Measurements from ENCODE around the gene FDX1. TPM values are rescaled to one million over a fixed set of nuclear protein-coding genes. Genes with fewer than 3 reads are reported as not detected.

FDX1 gene
- total RNA-seq, 2 experiments from 2014 or later = 9.8 to 11.2 TPM

GRCh38 chr11:110433393-110434333 lies 3.9 kb downstream of the FDX1 start:
- DNase-seq = no peak
- Mint-ChIP-seq H3K36me3 (peaks cover 11% of the 10 kb centered on the region), H3K27ac (no peak overlapping the region), H3K4me3 (no peak overlapping the region), H3K4me1 (ENCODE audit: low read depth) (peaks cover 54% of the 10 kb centered on the region), H3K9me3 (no peaks in the 10 kb centered on the region), H3K27me3 (no peaks in the 10 kb centered on the region)
- intact Hi-C loops (cut with micrococcal nuclease) = loop anchor here (1.0 to 5.0 kb wide), 6 partner anchors 60 to 1701 kb away; partner anchors contain the start of gene ZC3H12C
- ChIA-PET CTCF (interaction anchor here (0.6 to 3.3 kb wide), 18 partner anchors 8 to 797 kb away, joined by 3 to 66 read pairs (median 6); partner anchors contain the start of gene RDX), POLR2A (interaction anchor here (1.2 kb wide), 1 partner anchor 22 kb away, joined by 4 read pairs; no protein-coding TSS in a partner anchor)

GRCh38 chr11:110434952-110435779 lies 5.4 kb downstream of the FDX1 start:
- Mint-ChIP-seq H3K4me3 (no peak overlapping the region), H3K4me1 (ENCODE audit: low read depth) (peaks cover 51% of the 10 kb centered on the region), H3K9me3 (no peaks in the 10 kb centered on the region), H3K27me3 (no peaks in the 10 kb centered on the region), H3K36me3 (peaks cover 21% of the 10 kb centered on the region), H3K27ac (no peak overlapping the region)
- ChIA-PET CTCF (interaction anchor here (0.6 to 2.4 kb wide), 17 partner anchors 9 to 800 kb away, joined by 3 to 26 read pairs (median 4); no protein-coding TSS in a partner anchor), POLR2A (interaction anchor here (0.9 to 1.1 kb wide), 2 partner anchors 138 to 357 kb away, joined by 3 to 5 read pairs; no protein-coding TSS in a partner anchor)
- peak; percentile 28 for DNase-seq
- intact Hi-C loops (cut with micrococcal nuclease) = loop anchor here (5.0 kb wide), 2 partner anchors 343 to 1703 kb away; partner anchors contain the start of gene ZC3H12C

- H3K4me3 Mint-ChIP-seq = no peak overlapping the region
- H3K27me3 Mint-ChIP-seq = no peaks in the 10 kb centered on the region
- H3K27ac Mint-ChIP-seq = no peak overlapping the region
- DNase-seq = no peak
- H3K4me1 Mint-ChIP-seq (ENCODE audit: low read depth) = peaks cover 51% of the 10 kb centered on the region
- CTCF ChIA-PET = interaction anchor here (0.7 to 2.4 kb wide), 11 partner anchors 10 to 799 kb away, joined by 3 to 26 read pairs (median 6); no protein-coding TSS in a partner anchor
- intact Hi-C loops (cut with micrococcal nuclease) = loop anchor here (2.0 kb wide), 1 partner anchor 19 kb away; no protein-coding TSS in a partner anchor
- peaks cover 29% of the 10 kb centered on the region for H3K36me3 Mint-ChIP-seq
- H3K9me3 Mint-ChIP-seq = no peaks in the 10 kb centered on the region
- POLR2A ChIA-PET = interaction anchor here (0.9 to 1.1 kb wide), 2 partner anchors 139 to 358 kb away, joined by 3 to 5 read pairs; no protein-coding TSS in a partner anchor
Observed at GRCh38 chr11:110435780-110436717, 6.3 kb downstream of the FDX1 start.

GRCh38 chr11:110438017-110438416 lies 8.3 kb downstream of the FDX1 start:
- peaks cover 45% of the 10 kb centered on the region for H3K36me3 Mint-ChIP-seq

GRCh38 chr11:110445437-110445836 lies 15.7 kb downstream of the FDX1 start:
- H3K4me3 Mint-ChIP-seq = no peak overlapping the region
- no peak for DNase-seq
- ChIA-PET POLR2A (no interaction called here), CTCF (interaction anchor here (1.1 to 3.8 kb wide), 4 partner anchors 10 to 784 kb away, joined by 3 to 17 read pairs (median 8); no protein-coding TSS in a partner anchor)
- intact Hi-C loops (cut with micrococcal nuclease) = no loop called here
- H3K27ac Mint-ChIP-seq = no peak overlapping the region
- peaks cover 7% of the 10 kb centered on the region for H3K4me1 Mint-ChIP-seq (ENCODE audit: low read depth)
- no peaks in the 10 kb centered on the region for H3K9me3 Mint-ChIP-seq
- no peaks in the 10 kb centered on the region for H3K27me3 Mint-ChIP-seq
- H3K36me3 Mint-ChIP-seq = peaks cover 33% of the 10 kb centered on the region

More at GRCh38 chr11:110438017-110438416, 8.3 kb downstream of the FDX1 start:
- Mint-ChIP-seq H3K27ac (no peak overlapping the region), H3K4me1 (ENCODE audit: low read depth) (peaks cover 35% of the 10 kb centered on the region), H3K27me3 (no peaks in the 10 kb centered on the region), H3K9me3 (no peaks in the 10 kb centered on the region), H3K4me3 (no peak overlapping the region)
- intact Hi-C loops (cut with micrococcal nuclease) = no loop called here
- no peak for DNase-seq
- POLR2A ChIA-PET = no interaction called here
- CTCF ChIA-PET = no interaction called here

- no peaks in the 10 kb centered on the region for H3K27me3 Mint-ChIP-seq
- intact Hi-C loops (cut with micrococcal nuclease) = no loop called here
- ChIA-PET POLR2A (no interaction called here), CTCF (interaction anchor here (0.9 to 3.8 kb wide), 6 partner anchors 11 to 784 kb away, joined by 3 to 17 read pairs (median 4); partner anchors contain the start of gene FDX1)
- H3K9me3 Mint-ChIP-seq = no peaks in the 10 kb centered on the region
- H3K4me1 Mint-ChIP-seq (ENCODE audit: low read depth) = peaks cover 7% of the 10 kb centered on the region
- no peak overlapping the region for H3K4me3 Mint-ChIP-seq
- DNase-seq = no peak
- H3K27ac Mint-ChIP-seq = no peak overlapping the region
- H3K36me3 Mint-ChIP-seq = peaks cover 28% of the 10 kb centered on the region
Observed at GRCh38 chr11:110446061-110446460, 16.3 kb downstream of the FDX1 start.

GRCh38 chr11:110446594-110446993 lies 16.8 kb downstream of the FDX1 start:
- H3K36me3 Mint-ChIP-seq = peaks cover 23% of the 10 kb centered on the region
- no peak overlapping the region for H3K27ac Mint-ChIP-seq

GRCh38 chr11:110447343-110447742 lies 17.6 kb downstream of the FDX1 start:
- Mint-ChIP-seq H3K4me3 (no peak overlapping the region), H3K4me1 (ENCODE audit: low read depth) (peaks cover 11% of the 10 kb centered on the region), H3K36me3 (peaks cover 23% of the 10 kb centered on the region), H3K27ac (no peak overlapping the region), H3K27me3 (no peaks in the 10 kb centered on the region), H3K9me3 (no peaks in the 10 kb centered on the region)
- POLR2A ChIA-PET = no interaction called here
- no peak for DNase-seq
- intact Hi-C loops (cut with micrococcal nuclease) = no loop called here
- CTCF ChIA-PET = interaction anchor here (0.7 to 3.8 kb wide), 4 partner anchors 11 to 782 kb away, joined by 4 to 17 read pairs (median 8); no protein-coding TSS in a partner anchor

More at GRCh38 chr11:110446594-110446993, 16.8 kb downstream of the FDX1 start:
- ChIA-PET POLR2A (no interaction called here), CTCF (interaction anchor here (0.9 to 3.8 kb wide), 5 partner anchors 11 to 783 kb away, joined by 3 to 17 read pairs (median 5); partner anchors contain the start of gene FDX1)
- intact Hi-C loops (cut with micrococcal nuclease) = no loop called here
- no peaks in the 10 kb centered on the region for H3K27me3 Mint-ChIP-seq
- no peaks in the 10 kb centered on the region for H3K9me3 Mint-ChIP-seq
- H3K4me1 Mint-ChIP-seq (ENCODE audit: low read depth) = peaks cover 7% of the 10 kb centered on the region
- no peak for DNase-seq
- no peak overlapping the region for H3K4me3 Mint-ChIP-seq

GRCh38 chr11:110447897-110448745 lies 18.4 kb downstream of the FDX1 start:
- Mint-ChIP-seq H3K4me1 (ENCODE audit: low read depth) (peaks cover 16% of the 10 kb centered on the region), H3K27ac (no peak overlapping the region), H3K27me3 (no peaks in the 10 kb centered on the region), H3K36me3 (peaks cover 19% of the 10 kb centered on the region), H3K4me3 (no peak overlapping the region), H3K9me3 (no peaks in the 10 kb centered on the region)
- no peak for DNase-seq
- POLR2A ChIA-PET = no interaction called here
- intact Hi-C loops (cut with micrococcal nuclease) = loop anchor here (1.0 kb wide), 1 partner anchor 782 kb away; no protein-coding TSS in a partner anchor
- CTCF ChIA-PET = interaction anchor here (0.6 to 3.8 kb wide), 8 partner anchors 10 to 782 kb away, joined by 3 to 17 read pairs (median 4); no protein-coding TSS in a partner anchor

- DNase-seq = no peak
- Mint-ChIP-seq H3K4me3 (no peak overlapping the region), H3K27me3 (no peaks in the 10 kb centered on the region), H3K9me3 (no peaks in the 10 kb centered on the region), H3K36me3 (peaks cover 13% of the 10 kb centered on the region), H3K4me1 (ENCODE audit: low read depth) (peaks cover 27% of the 10 kb centered on the region), H3K27ac (no peak overlapping the region)
- ChIA-PET POLR2A (no interaction called here), CTCF (no interaction called here)
- intact Hi-C loops (cut with micrococcal nuclease) = loop anchor here (10.0 kb wide), 2 partner anchors 265 to 965 kb away; partner anchors contain the start of gene ARHGAP20
Observed at GRCh38 chr11:110450246-110450645, 20.5 kb downstream of the FDX1 start.

All from activated CD4-positive, alpha-beta memory T cell treated with anti-CD3 and anti-CD28 coated beads for 36 hours (primary cell).